OCI-LY3 (cell line): Measurements from ENCODE around the gene GC.

Experiments used
- H2AFZ ChIP-seq: fragments of 200-600, 300-600 bp; shearing (Covaris generic); 2 replicates; pipeline ENCODE4 v1.6.0; 2014; ENCODE audit warnings: antibody characterized with exemption, low read depth, low read length
- H3K27ac ChIP-seq: fragments of 200-600, 300-600 bp; sonication (generic); 2 replicates; pipeline ENCODE4 v1.5.1; 2014; ENCODE audit warnings: mild to moderate bottlenecking, low read length, moderate library complexity, mixed read lengths
- H3K27me3 ChIP-seq: fragments of 200-600, 300-600 bp; sonication (generic); 2 replicates; pipeline ENCODE4 v1.6.1; 2014; ENCODE audit warnings: low read depth, low read length, mixed read lengths
- H3K36me3 ChIP-seq: fragments of 200-600, 300-600 bp; sonication (generic); replicated peaks from 2 replicates; pipeline ENCODE3; 2014; ENCODE audit warnings: low read depth, low read length, mixed read lengths
- H3K4me1 ChIP-seq: fragments of 300-600, 200-600 bp; sonication (generic); 2 replicates; pipeline ENCODE4 v1.6.1; 2014; ENCODE audit warnings: low read length, mixed read lengths
- H3K4me2 ChIP-seq: fragments of 200-600, 300-600 bp; sonication (generic); 2 replicates; pipeline ENCODE4 v1.6.1; 2014; ENCODE audit warnings: low read length, mixed read lengths
- H3K4me3 ChIP-seq: fragments of 300-600, 200-600 bp; sonication (generic); 2 replicates; pipeline ENCODE4 v1.5.1; 2014; ENCODE audit warnings: antibody characterized with exemption, mild to moderate bottlenecking, low read length, moderate library complexity
- H3K79me2 ChIP-seq: fragments of 300-600, 200-600 bp; shearing (Covaris generic); 2 replicates; pipeline ENCODE4 v1.6.1; 2014; ENCODE audit warnings: mild to moderate bottlenecking, low read length, mixed read lengths
- H3K9ac ChIP-seq: fragments of 300-600, 200-600 bp; shearing (Covaris generic); 2 replicates; pipeline ENCODE4 v1.6.0; 2014; ENCODE audit warnings: mild to moderate bottlenecking, low read length, moderate library complexity
- H3K9me3 ChIP-seq: fragments of 200-600, 300-600 bp; shearing (Covaris generic); 2 replicates; pipeline ENCODE4 v1.6.1; 2014; ENCODE audit warnings: low read length, mixed read lengths; ENCODE audit not compliant: insufficient read depth
- H4K20me1 ChIP-seq: fragments of 200-600, 300-600 bp; sonication (generic); 2 replicates; pipeline ENCODE4 v1.6.1; 2016; ENCODE audit warnings: low read length, mixed read lengths; ENCODE audit not compliant: insufficient read depth
- CTCF ChIP-seq: fragments of 200-600, 300-600 bp; sonication (generic); IDR thresholded peaks from 2 replicates; pipeline ENCODE4 v1.5.1; 2014; ENCODE audit warnings: antibody characterized with exemption, low read length, low read depth
- EZH2phosphoT487 ChIP-seq: fragments of 200-600 bp; shearing (Covaris generic); IDR thresholded peaks from 2 replicates; pipeline ENCODE4 v1.6.1; 2018; ENCODE audit warnings: antibody characterized with exemption, mixed run types, low read depth

Gene GC

GRCh38 chr4:71698141-71698540 lies 85.7 kb downstream of the GC start:
- H3K4me3 ChIP-seq = no peak overlapping the region
- H3K4me1 ChIP-seq = peaks cover 14% of the 10 kb centered on the region
- no peaks in the 10 kb centered on the region for H4K20me1 ChIP-seq
- H3K79me2 ChIP-seq = no peaks in the 10 kb centered on the region
- no peak overlapping the region for H3K27ac ChIP-seq
- TF ChIP-seq CTCF (no peak), EZH2phosphoT487 (no peak)
- H3K4me2 ChIP-seq = no peak overlapping the region
- H2AFZ ChIP-seq = no peak overlapping the region
- no peaks in the 10 kb centered on the region for H3K9me3 ChIP-seq
- H3K36me3 ChIP-seq = no peaks in the 10 kb centered on the region
- no peak overlapping the region for H3K9ac ChIP-seq
- no peaks in the 10 kb centered on the region for H3K27me3 ChIP-seq

DNA sequence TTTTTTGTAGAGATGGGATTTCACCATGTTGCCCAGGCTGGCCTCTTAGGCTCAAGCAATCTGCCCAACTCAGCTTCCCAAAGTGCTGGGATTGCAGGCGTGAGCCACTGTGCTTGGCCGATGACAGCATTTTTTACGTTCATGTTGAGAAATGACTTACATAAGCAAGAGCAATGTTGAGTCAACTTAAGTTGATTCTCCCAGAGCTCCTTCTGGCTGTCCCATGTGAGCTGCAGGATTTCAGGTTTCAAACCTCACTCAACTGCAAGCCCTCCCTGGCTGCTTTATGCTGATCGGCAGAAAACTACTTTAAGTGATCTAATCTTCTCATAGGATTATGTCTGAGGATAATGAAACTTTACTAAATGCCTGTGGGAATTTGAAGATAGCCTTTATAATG lies 86.8 kb downstream of the GC start:
- Histone ChIP-seq H2AFZ (no peak overlapping the region), H3K79me2 (no peaks in the 10 kb centered on the region), H3K36me3 (no peaks in the 10 kb centered on the region), H3K27me3 (no peaks in the 10 kb centered on the region), H3K4me2 (no peak overlapping the region), H3K4me3 (no peak overlapping the region), H4K20me1 (no peaks in the 10 kb centered on the region), H3K9me3 (no peaks in the 10 kb centered on the region), H3K4me1 (peaks cover 5% of the 10 kb centered on the region; the same call in 1 of the 2 replicates), H3K9ac (no peak overlapping the region), H3K27ac (no peak overlapping the region)
- no peak for TF ChIP-seq EZH2phosphoT487
- no peak for TF ChIP-seq CTCF

- TF ChIP-seq CTCF (no peak), EZH2phosphoT487 (no peak)
- no peak overlapping the region for H3K4me3 ChIP-seq
- H3K9ac ChIP-seq = no peak overlapping the region
- no peak overlapping the region for H3K4me2 ChIP-seq
- H3K9me3 ChIP-seq = no peaks in the 10 kb centered on the region
- H3K27ac ChIP-seq = no peak overlapping the region
- no peaks in the 10 kb centered on the region for H3K27me3 ChIP-seq
- no peaks in the 10 kb centered on the region for H3K79me2 ChIP-seq
- no peaks in the 10 kb centered on the region for H4K20me1 ChIP-seq
- peaks cover 5% of the 10 kb centered on the region; the same call in 1 of the 2 replicates for H3K4me1 ChIP-seq
- no peaks in the 10 kb centered on the region for H3K36me3 ChIP-seq
- no peak overlapping the region for H2AFZ ChIP-seq
These were observed 88.9 kb downstream of the GC start for GRCh38 chr4:71694961-71695360.

DNA sequence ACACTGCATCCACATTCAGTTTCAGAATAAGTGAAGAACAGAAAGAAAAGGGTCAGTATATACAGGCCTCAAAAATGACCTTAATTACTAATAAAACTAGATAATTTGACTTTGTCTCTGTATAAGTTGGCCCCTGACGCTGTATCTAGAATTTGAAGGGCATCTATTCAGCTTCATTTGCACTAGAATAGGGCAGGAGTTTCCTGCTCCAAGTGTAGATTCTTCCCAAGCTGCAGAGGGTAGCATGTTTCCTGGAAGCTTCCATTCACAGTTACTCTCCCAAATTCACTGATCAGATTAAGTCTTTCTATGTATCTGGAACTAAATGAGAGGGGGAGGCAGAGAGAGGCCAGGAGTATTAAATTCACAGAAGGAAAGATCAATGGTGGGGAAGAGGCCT lies 90.9 kb downstream of the GC start:
- H3K79me2 ChIP-seq = no peaks in the 10 kb centered on the region
- peaks cover 5% of the 10 kb centered on the region; the same call in 1 of the 2 replicates for H3K4me1 ChIP-seq
- no peaks in the 10 kb centered on the region for H3K27me3 ChIP-seq
- no peak overlapping the region for H3K4me3 ChIP-seq
- H3K36me3 ChIP-seq = no peaks in the 10 kb centered on the region
- H2AFZ ChIP-seq = no peak overlapping the region
- H4K20me1 ChIP-seq = no peaks in the 10 kb centered on the region
- H3K4me2 ChIP-seq = no peak overlapping the region
- no peak for TF ChIP-seq CTCF
- H3K27ac ChIP-seq = no peak overlapping the region
- no peaks in the 10 kb centered on the region for H3K9me3 ChIP-seq
- no peak overlapping the region for H3K9ac ChIP-seq
